Calu3 (cell line): ENCODE results near the gene SREBF2. TPM values are rescaled to one million over a fixed set of nuclear protein-coding genes. Genes with fewer than 3 reads are reported as not detected.
A peak's percentile ranks its signal among the peaks of the same experiment; 100 is the strongest.

ENCODE experiments used
- BruUV-seq: library from RNA; stranded (reverse); fragments of 400-500 nt; replicated peaks from 2 replicates; lab custom pipeline; 2021; lab: Mats Ljungman, UMichigan
- CTCF ChIA-PET: fragments of 300-600 bp; sonication (Branson Sonifier 250); formaldehyde crosslinking; loops from one replicate; lab custom pipeline; 2022; ENCODE audit warnings: antibody characterized with exemption; lab: Charles Lee
- DNase-seq: peaks from one replicate; pipeline ENCODE4 v3.0.0; 2022
- H3K27ac Mint-ChIP-seq: one replicate; pipeline ENCODE4 v1.8.0; 2022; ENCODE audit warnings: mixed read lengths; ENCODE audit not compliant: unreplicated experiment
- H3K27me3 Mint-ChIP-seq: one replicate; pipeline ENCODE4 v1.8.0; 2022; ENCODE audit warnings: mixed read lengths; ENCODE audit not compliant: unreplicated experiment
- H3K36me3 Mint-ChIP-seq: one replicate; pipeline ENCODE4 v1.8.0; 2022; ENCODE audit warnings: mild to moderate bottlenecking, moderate library complexity, mixed read lengths; ENCODE audit not compliant: insufficient read depth, unreplicated experiment
- H3K4me1 Mint-ChIP-seq: one replicate; pipeline ENCODE4 v1.8.0; 2022; ENCODE audit warnings: mild to moderate bottlenecking, low read depth, mixed read lengths; ENCODE audit not compliant: unreplicated experiment
- H3K4me3 Mint-ChIP-seq: one replicate; pipeline ENCODE4 v1.8.0; 2022; ENCODE audit warnings: mild to moderate bottlenecking, low read depth, moderate library complexity, mixed read lengths; ENCODE audit not compliant: unreplicated experiment
- H3K9me3 Mint-ChIP-seq: one replicate; pipeline ENCODE4 v1.8.0; 2022; ENCODE audit warnings: low read depth, mixed read lengths; ENCODE audit not compliant: unreplicated experiment
- intact Hi-C: fragments of 100-400 bp; cut with micrococcal nuclease; formaldehyde crosslinking; loops from one replicate; pipeline ENCODE4 v1.10.0; 2022; ENCODE audit not compliant: unreplicated experiment
- total RNA-seq: library from RNA; stranded (reverse); gene quantifications from 2 replicates; pipeline ENCODE4 v1.2.3, GENCODE V29; 2022
- TF ChIP-seq, protein P1 (sequence below): fragments of 200-600 bp; IDR thresholded peaks from one replicate; pipeline ENCODE4 v1.8.0; 2022; ENCODE audit warnings: antibody characterized with exemption; ENCODE audit not compliant: unreplicated experiment

SREBF2 gene
- total RNA-seq, 1 experiment from 2014 or later = 159 TPM

DNA sequence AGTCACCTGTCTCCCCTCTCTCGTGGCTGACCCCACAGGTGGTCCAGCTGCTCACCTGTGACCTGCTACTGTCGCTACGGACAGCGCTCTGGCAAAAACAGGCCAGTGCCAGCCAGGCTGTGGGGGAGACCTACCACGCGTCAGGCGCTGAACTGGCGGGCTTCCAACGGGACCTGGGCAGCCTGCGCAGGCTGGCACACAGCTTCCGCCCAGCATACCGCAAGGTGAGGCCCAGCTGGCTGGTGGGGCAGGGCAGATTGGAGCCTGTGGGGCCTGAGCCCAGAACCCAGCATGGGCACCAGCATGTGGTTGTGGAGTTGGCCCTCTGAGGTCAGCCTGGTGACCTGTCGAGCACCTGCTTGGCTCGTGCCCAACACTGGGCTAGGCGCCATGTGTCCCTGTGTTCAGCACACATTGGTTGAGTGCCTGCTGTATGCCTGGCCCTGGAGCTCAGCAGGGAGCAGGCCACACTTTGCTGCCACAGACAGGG is 70.1 kb downstream of the SREBF2 start:
- DNase-seq = no peak
- H3K4me3 Mint-ChIP-seq = no peak overlapping the region
- H3K9me3 Mint-ChIP-seq = no peaks in the 10 kb centered on the region
- no peaks in the 10 kb centered on the region for H3K27me3 Mint-ChIP-seq
- TF ChIP-seq, protein P1, sequence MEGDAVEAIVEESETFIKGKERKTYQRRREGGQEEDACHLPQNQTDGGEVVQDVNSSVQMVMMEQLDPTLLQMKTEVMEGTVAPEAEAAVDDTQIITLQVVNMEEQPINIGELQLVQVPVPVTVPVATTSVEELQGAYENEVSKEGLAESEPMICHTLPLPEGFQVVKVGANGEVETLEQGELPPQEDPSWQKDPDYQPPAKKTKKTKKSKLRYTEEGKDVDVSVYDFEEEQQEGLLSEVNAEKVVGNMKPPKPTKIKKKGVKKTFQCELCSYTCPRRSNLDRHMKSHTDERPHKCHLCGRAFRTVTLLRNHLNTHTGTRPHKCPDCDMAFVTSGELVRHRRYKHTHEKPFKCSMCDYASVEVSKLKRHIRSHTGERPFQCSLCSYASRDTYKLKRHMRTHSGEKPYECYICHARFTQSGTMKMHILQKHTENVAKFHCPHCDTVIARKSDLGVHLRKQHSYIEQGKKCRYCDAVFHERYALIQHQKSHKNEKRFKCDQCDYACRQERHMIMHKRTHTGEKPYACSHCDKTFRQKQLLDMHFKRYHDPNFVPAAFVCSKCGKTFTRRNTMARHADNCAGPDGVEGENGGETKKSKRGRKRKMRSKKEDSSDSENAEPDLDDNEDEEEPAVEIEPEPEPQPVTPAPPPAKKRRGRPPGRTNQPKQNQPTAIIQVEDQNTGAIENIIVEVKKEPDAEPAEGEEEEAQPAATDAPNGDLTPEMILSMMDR = no peak
- CTCF ChIA-PET = no interaction called here
- no peaks in the 10 kb centered on the region for H3K4me1 Mint-ChIP-seq
- BruUV-seq = no TSS peak
- H3K36me3 Mint-ChIP-seq = peaks cover 80% of the 10 kb centered on the region
- intact Hi-C loops = no loop called here
- H3K27ac Mint-ChIP-seq = no peak overlapping the region

- H3K27ac Mint-ChIP-seq = no peak overlapping the region
- H3K27me3 Mint-ChIP-seq = no peaks in the 10 kb centered on the region
- no peak for DNase-seq
- CTCF ChIA-PET = no interaction called here
- H3K9me3 Mint-ChIP-seq = no peaks in the 10 kb centered on the region
- H3K4me1 Mint-ChIP-seq = no peaks in the 10 kb centered on the region
- no TSS peak for BruUV-seq
- TF ChIP-seq, protein P1 = no peak
- H3K4me3 Mint-ChIP-seq = no peak overlapping the region
- intact Hi-C loops = no loop called here
- H3K36me3 Mint-ChIP-seq = peaks cover 77% of the 10 kb centered on the region
Measured at GRCh38 chr22:41904450-41905410, 71.8 kb downstream of the SREBF2 start.

DNA sequence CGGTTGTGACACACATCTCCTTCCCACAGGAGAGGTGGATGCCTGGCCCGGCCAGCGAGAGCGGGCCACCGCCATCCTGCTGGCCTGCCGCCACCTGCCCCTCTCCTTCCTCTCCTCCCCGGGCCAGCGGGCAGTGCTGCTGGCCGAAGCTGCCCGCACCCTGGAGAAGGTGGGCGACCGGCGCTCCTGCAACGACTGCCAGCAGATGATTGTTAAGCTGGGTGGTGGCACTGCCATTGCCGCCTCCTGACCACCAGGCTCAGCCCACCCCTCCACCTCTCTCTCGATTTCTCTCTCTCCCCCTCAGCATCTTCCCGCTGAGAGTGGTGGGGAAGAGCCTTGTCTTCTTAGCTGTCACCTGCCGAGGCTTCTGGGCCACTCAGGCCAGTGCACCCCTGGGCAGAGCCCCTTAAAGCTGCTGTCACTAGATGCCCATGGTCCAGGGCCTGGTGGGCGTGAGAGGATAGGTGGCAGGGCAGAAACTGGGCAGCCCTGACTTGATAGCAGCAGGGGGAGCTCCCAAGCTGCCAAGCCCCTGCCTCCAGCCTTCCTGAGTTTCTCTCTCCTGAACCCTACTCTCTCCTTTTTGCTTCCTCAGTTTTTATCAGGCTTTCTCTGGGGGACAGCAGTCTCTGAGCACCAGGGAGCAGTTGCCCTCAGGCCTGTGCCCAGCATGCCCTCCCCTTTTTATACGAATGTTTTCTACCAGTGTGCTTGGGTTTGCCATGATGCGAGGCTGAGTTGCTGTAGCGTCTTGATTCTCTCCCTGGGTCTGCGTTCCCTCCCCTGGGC is 72.7 kb downstream of the SREBF2 start:
- TF ChIP-seq, protein P1 = no peak
- no peaks in the 10 kb centered on the region for H3K4me1 Mint-ChIP-seq
- BruUV-seq = no TSS peak
- H3K4me3 Mint-ChIP-seq = no peak overlapping the region
- CTCF ChIA-PET = no interaction called here
- H3K9me3 Mint-ChIP-seq = no peaks in the 10 kb centered on the region
- no peak for DNase-seq
- peaks cover 69% of the 10 kb centered on the region for H3K36me3 Mint-ChIP-seq
- no peaks in the 10 kb centered on the region for H3K27me3 Mint-ChIP-seq
- peak overlapping the region; percentile 18 for H3K27ac Mint-ChIP-seq
- intact Hi-C loops = no loop called here

DNA sequence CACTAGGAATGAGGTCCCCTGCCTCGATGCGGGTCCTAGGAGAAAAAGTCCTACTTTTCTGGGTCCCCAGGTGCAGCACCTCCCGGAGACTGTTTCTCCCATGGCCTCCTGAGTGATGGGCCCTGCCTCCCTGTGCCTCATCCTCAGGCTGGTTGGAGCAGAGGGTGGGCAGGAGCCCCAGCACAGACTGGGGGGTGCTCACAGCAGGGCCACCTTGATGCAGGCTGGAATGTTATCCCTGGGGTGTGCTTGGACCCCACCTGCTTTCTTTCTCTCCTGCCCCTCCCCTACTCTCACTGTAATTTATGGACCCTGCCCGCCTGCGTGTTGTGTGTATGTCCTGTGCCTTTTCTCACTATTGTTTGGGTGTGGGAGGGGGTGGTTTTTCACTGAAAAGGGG is 73.9 kb downstream of the SREBF2 start:
- TF ChIP-seq, protein P1 = no peak
- Mint-ChIP-seq H3K36me3 (peaks cover 57% of the 10 kb centered on the region), H3K27ac (no peak overlapping the region), H3K4me1 (no peaks in the 10 kb centered on the region), H3K9me3 (no peaks in the 10 kb centered on the region), H3K27me3 (peaks cover 12% of the 10 kb centered on the region), H3K4me3 (no peak overlapping the region)
- intact Hi-C loops = no loop called here
- CTCF ChIA-PET = no interaction called here
- DNase-seq = no peak
- TSS peak; percentile 75 for BruUV-seq
